ENCODE results near the gene PIK3AP1. TPM values are rescaled to one million over a fixed set of nuclear protein-coding genes. Genes with fewer than 3 reads are reported as not detected.

PIK3AP1 gene
- total RNA-seq, 1 experiment from 2014 or later = 1.7 TPM

GRCh38 chr10:96670786-96671185 is 49.5 kb downstream of the PIK3AP1 start:
- Histone ChIP-seq H2BK15ac (ENCODE audit: low read depth, low read length) (no peak overlapping the region), H3K27me3 (ENCODE audit: insufficient read depth, low read length) (no peaks in the 10 kb centered on the region), H3K18ac (ENCODE audit: insufficient read length, low read depth, low read length) (no peak overlapping the region), H2BK12ac (ENCODE audit: insufficient read length, low read depth, low read length) (no peak overlapping the region), H3K9ac (ENCODE audit: extremely low read depth, insufficient read length, low read length) (no peak overlapping the region), H3K4ac (ENCODE audit: low read depth, low read length) (no peak overlapping the region), H4K5ac (ENCODE audit: insufficient read length, low read depth, low read length) (no peak overlapping the region), H2BK5ac (ENCODE audit: insufficient read length, low read length) (no peak overlapping the region), H3K14ac (ENCODE audit: insufficient read depth, low read length) (no peak overlapping the region), H3K56ac (ENCODE audit: insufficient read length, low read depth, low read length) (no peak overlapping the region), H3K27ac (ENCODE audit: insufficient read length, low read depth, low read length) (no peak overlapping the region), H4K20me1 (ENCODE audit: control insufficient read depth, insufficient read depth, insufficient read length) (no peaks in the 10 kb centered on the region), H3K23me2 (ENCODE audit: insufficient read length, low read depth, low read length, poor library complexity, severe bottlenecking) (no peaks in the 10 kb centered on the region), H3K79me2 (ENCODE audit: insufficient read depth, low read length) (no peaks in the 10 kb centered on the region), H3K23ac (ENCODE audit: insufficient read length, low read depth, low read length) (no peak overlapping the region), H3K4me1 (ENCODE audit: insufficient read depth, low read length) (no peaks in the 10 kb centered on the region), H2BK120ac (ENCODE audit: low read depth, low read length, poor library complexity, severe bottlenecking) (no peak overlapping the region), H4K8ac (replicated peaks; ENCODE audit: insufficient read length, low read depth, low read length) (no peak overlapping the region), H3K4me2 (ENCODE audit: insufficient read depth, insufficient read length, low read length) (no peak overlapping the region), H2AK5ac (ENCODE audit: insufficient read length, low read length) (no peak overlapping the region), H3K9me3 (ENCODE audit: control insufficient read depth, low read depth, low read length) (no peaks in the 10 kb centered on the region), H3K79me1 (ENCODE audit: insufficient read depth, low read depth, low read length, poor library complexity, severe bottlenecking) (no peaks in the 10 kb centered on the region), H3T11ph (ENCODE audit: low read length) (no peak overlapping the region), H4K91ac (ENCODE audit: insufficient read length, low read depth, low read length) (no peak overlapping the region), H2BK20ac (ENCODE audit: low read depth, low read length, poor library complexity, severe bottlenecking) (no peak overlapping the region), H2AFZ (ENCODE audit: low read length) (no peak overlapping the region)
- H3K36me3 Mint-ChIP-seq (ENCODE audit: insufficient read depth in 1 of 3, low read depth in 3 of 3) = no peaks in the 10 kb centered on the region
- H3K27ac Mint-ChIP-seq = peak overlapping the region in 1 of 3 experiments; percentile 44; a peak in 1 of 7 replicates
- no peak overlapping the region for H3K4me3 Mint-ChIP-seq
- DNase-seq = no peak
- H3K4me1 Mint-ChIP-seq = peaks cover 12 to 18% of the 10 kb centered on the region in 2 experiments
- no CpG with 5 or more reads among the region's 4 CpGs for WGBS (ENCODE audit: extremely low coverage, insufficient read length, low lambda C conversion rate)
- H3K9me3 Mint-ChIP-seq = no peaks in the 10 kb centered on the region
- no peak for TF ChIP-seq CTCF (conservative IDR thresholded peaks at IDR 0.05)
- H3K27me3 Mint-ChIP-seq (ENCODE audit: low read depth) = no peaks in the 10 kb centered on the region

All from H9 (cell line).